KMS-11 (cell line): ENCODE results near the gene GLI3.

Experiments
- H2AFZ ChIP-seq: fragments of 200-600 bp; sonication (generic); 2 replicates; pipeline ENCODE4 v1.6.1; 2016; ENCODE audit warnings: antibody characterized with exemption, mixed run types, low read depth
- H3K27ac ChIP-seq: fragments of 200-600 bp; sonication (generic); 2 replicates; pipeline ENCODE4 v1.6.1; 2016; ENCODE audit warnings: mild to moderate bottlenecking, mixed run types
- H3K27me3 ChIP-seq: fragments of 200-600 bp; sonication (generic); 2 replicates; pipeline ENCODE4 v1.6.1; 2017; ENCODE audit warnings: mild to moderate bottlenecking, low read depth, mixed run types, moderate library complexity; ENCODE audit not compliant: insufficient read depth
- H3K36me3 ChIP-seq: fragments of 200-600 bp; sonication (generic); 2 replicates; pipeline ENCODE4 v1.6.1; 2017; ENCODE audit warnings: mild to moderate bottlenecking, mixed run types; ENCODE audit not compliant: insufficient read depth
- H3K4me1 ChIP-seq: fragments of 200-600 bp; sonication (generic); 2 replicates; pipeline ENCODE4 v1.6.1; 2016; ENCODE audit warnings: mild to moderate bottlenecking, low read depth, mixed run types; ENCODE audit not compliant: poor library complexity, severe bottlenecking
- H3K4me2 ChIP-seq: fragments of 200-600 bp; sonication (generic); 2 replicates; pipeline ENCODE4 v1.7.0; 2016; ENCODE audit warnings: mild to moderate bottlenecking, mixed run types
- H3K4me3 ChIP-seq: fragments of 200-600 bp; sonication (generic); IDR thresholded peaks from 2 replicates; pipeline ENCODE4 v1.6.1; 2017; ENCODE audit warnings: low read depth, low read length, mixed read lengths; ENCODE audit not compliant: insufficient read depth
- H3K79me2 ChIP-seq: fragments of 200-600 bp; sonication (generic); 2 replicates; pipeline ENCODE4 v1.6.1; 2016; ENCODE audit warnings: low read depth, mixed run types; ENCODE audit not compliant: insufficient read depth
- H3K9ac ChIP-seq: fragments of 200-600 bp; sonication (generic); 2 replicates; pipeline ENCODE4 v1.6.1; 2016; ENCODE audit warnings: mild to moderate bottlenecking, mixed run types
- H4K20me1 ChIP-seq: fragments of 200-600 bp; sonication (generic); 2 replicates; pipeline ENCODE4 v1.6.1; 2016; ENCODE audit warnings: mild to moderate bottlenecking, mixed run types; ENCODE audit not compliant: insufficient read depth
- TF ChIP-seq, protein P1 (sequence below): fragments of 200-600 bp; sonication (generic); conservative IDR thresholded peaks from 2 replicates; pipeline ENCODE4 v1.6.1; 2017; ENCODE audit warnings: low read depth, mild to moderate bottlenecking, antibody characterized with exemption, low read length, moderate library complexity, mixed read lengths

GLI3 gene

DNA sequence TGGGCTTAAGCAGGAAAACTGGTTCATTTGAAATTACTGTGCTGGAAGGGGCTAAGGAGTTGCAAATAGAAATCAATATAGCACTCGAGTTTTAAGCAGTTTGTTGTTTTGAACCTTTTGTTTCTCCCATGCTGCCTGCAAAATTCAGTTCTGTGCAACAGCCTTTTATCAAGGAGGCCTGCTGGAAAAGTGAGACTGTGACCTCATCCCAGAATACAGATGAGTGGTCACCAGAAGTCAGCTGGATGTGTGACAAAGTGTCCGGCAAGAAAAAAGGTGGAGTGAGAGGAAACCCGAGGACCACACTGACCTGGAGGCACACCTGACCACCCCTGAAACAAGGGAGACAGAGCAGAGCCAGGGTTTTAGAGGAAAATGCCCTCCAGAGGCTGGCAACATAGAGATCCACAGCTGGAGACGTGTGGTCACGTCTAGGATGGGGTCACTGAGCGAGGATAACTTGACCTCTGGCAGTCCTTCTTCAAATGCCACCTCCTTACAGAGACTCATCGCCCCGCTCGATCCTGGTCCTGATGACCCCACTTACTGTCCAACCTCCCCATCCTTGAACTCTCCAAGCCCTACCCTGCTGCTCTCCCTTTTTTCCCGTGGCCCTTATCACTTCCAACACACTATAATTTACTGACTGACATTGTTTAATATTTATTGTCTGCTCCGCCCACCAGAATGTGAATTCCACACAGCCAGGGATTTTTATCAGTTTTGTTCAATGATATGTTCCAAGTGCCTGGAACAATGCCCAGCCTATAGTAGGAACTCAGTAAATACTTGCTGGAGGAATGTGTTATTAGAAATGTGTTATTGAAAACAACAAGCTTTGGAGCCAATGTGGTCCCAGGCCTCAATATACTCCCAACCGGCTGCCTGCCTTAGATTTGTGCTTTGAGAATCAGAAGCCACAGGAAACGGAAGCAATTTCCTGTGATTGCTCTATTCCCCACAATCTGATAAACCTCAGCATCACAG lies 243.8 kb downstream of the GLI3 start:
- Histone ChIP-seq H3K4me3 (no peak overlapping the region), H3K4me1 (no peaks in the 10 kb centered on the region), H3K4me2 (no peak overlapping the region), H4K20me1 (no peaks in the 10 kb centered on the region), H3K27ac (no peak overlapping the region), H3K79me2 (no peaks in the 10 kb centered on the region), H2AFZ (no peak overlapping the region), H3K36me3 (no peaks in the 10 kb centered on the region), H3K9ac (no peak overlapping the region), H3K27me3 (no peaks in the 10 kb centered on the region)
- TF ChIP-seq, protein P1, sequence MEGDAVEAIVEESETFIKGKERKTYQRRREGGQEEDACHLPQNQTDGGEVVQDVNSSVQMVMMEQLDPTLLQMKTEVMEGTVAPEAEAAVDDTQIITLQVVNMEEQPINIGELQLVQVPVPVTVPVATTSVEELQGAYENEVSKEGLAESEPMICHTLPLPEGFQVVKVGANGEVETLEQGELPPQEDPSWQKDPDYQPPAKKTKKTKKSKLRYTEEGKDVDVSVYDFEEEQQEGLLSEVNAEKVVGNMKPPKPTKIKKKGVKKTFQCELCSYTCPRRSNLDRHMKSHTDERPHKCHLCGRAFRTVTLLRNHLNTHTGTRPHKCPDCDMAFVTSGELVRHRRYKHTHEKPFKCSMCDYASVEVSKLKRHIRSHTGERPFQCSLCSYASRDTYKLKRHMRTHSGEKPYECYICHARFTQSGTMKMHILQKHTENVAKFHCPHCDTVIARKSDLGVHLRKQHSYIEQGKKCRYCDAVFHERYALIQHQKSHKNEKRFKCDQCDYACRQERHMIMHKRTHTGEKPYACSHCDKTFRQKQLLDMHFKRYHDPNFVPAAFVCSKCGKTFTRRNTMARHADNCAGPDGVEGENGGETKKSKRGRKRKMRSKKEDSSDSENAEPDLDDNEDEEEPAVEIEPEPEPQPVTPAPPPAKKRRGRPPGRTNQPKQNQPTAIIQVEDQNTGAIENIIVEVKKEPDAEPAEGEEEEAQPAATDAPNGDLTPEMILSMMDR, result no peak

DNA sequence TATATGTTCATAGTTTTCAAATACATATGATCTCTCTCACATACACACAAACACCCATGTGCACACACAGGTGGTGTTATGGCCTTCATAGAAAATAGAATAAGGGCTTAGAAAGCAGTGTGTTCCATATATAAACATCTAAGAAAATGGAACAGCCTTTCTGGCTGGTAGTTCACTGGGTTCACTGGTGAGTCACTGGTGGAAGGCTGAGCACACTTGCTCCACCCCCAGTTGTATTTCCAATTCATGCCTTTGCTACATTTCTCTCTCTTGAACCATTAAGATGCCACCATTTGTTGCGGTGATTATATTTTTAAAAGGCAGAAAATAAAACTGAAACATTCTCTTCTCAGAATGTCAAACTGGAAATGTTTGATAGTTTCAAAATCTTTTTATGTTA lies 252.1 kb downstream of the GLI3 start:
- Histone ChIP-seq H3K4me3 (no peak overlapping the region), H3K79me2 (no peaks in the 10 kb centered on the region), H3K27me3 (no peaks in the 10 kb centered on the region), H3K4me2 (no peak overlapping the region), H3K4me1 (no peaks in the 10 kb centered on the region), H3K27ac (no peak overlapping the region), H4K20me1 (no peaks in the 10 kb centered on the region), H2AFZ (no peak overlapping the region), H3K9ac (no peak overlapping the region), H3K36me3 (no peaks in the 10 kb centered on the region)
- TF ChIP-seq, protein P1, result no peak

DNA sequence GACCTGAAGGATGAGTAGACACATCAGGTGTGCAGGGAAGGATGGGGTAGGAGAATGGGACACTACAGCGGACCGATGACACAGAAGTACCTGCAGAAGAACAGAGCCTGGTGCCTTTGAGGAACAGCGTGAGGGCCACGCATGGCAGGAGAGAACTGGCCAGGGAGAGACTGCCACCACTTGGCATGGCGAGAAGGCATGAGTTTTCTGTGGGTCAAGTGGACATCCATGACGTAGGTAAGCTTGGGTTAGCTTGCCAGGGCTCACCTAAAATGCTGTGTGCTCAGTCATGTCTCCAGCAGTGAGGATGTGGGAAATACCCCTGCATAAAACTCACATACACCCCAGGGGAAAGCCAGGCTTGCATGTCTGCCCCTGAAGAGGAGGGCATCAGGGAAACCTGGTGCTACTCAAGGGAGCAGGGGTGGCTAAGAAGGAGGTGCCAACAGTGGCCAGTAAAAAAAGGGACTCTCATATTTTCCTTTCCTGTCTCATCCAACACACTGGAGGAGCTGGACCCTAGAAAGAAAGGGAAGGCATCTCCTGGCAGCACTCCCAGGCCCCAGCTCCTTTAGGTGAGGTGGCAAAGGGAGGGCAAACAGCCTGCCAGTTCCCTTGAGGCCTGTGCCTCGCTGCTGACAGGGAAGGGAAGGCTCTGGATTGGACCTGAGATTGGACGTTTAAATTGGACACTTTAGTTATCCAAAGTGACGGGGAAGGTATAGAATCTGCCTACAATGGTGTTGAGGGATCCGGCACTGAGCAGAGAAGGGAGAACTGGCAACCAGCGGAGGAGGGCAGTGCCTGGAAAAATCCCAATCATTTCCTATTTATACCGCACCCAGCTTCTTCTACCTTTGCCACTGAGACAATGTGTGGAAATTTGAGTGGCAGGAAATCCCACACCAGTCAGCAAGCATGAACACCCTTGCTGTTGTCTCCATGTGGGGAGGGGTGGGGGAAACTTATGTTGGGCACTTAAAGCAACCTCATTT lies 255.7 kb downstream of the GLI3 start:
- H3K9ac ChIP-seq, result no peak overlapping the region

DNA sequence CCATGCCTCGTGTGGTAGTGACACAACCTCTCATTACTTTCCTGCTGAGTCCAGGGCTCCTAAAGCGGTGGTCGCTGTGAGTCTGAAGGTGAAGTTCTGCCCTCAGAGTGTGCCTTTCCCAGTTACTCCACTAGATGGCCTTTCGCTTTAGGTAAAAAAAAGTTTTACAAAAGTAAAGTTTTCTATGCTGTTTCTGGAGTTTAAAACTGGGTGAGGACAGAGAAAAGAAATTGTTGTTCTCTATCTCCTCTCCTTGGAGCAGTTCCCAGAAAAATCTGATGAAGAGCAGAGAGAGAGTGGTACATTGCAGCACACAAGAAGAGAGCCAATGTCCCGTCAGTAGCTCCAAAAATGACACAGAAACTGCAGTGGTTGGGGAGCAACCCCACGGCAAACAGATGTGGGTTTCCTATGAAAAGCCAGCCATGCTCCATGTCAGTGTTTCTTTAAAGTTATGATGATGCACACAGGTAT lies 257.1 kb downstream of the GLI3 start:
- H3K4me3 ChIP-seq, result no peak overlapping the region
- H3K79me2 ChIP-seq, result no peaks in the 10 kb centered on the region
- H3K9ac ChIP-seq, result no peak overlapping the region
- no peak overlapping the region for H3K4me2 ChIP-seq
- H3K36me3 ChIP-seq, result no peaks in the 10 kb centered on the region
- H3K27me3 ChIP-seq, result no peaks in the 10 kb centered on the region
- H2AFZ ChIP-seq, result no peak overlapping the region
- TF ChIP-seq, protein P1, result peak; percentile 84
- H4K20me1 ChIP-seq, result no peaks in the 10 kb centered on the region
- no peaks in the 10 kb centered on the region for H3K4me1 ChIP-seq
- no peak overlapping the region for H3K27ac ChIP-seq

More for the DNA sequence above, 255.7 kb downstream of the GLI3 start:
- no peaks in the 10 kb centered on the region for H3K4me1 ChIP-seq
- H3K4me2 ChIP-seq, result no peak overlapping the region
- no peaks in the 10 kb centered on the region for H3K27me3 ChIP-seq
- no peaks in the 10 kb centered on the region for H3K36me3 ChIP-seq
- H2AFZ ChIP-seq, result no peak overlapping the region
- no peak overlapping the region for H3K4me3 ChIP-seq
- H3K79me2 ChIP-seq, result no peaks in the 10 kb centered on the region
- TF ChIP-seq, protein P1, result no peak
- no peaks in the 10 kb centered on the region for H4K20me1 ChIP-seq
- no peak overlapping the region for H3K27ac ChIP-seq
